Adrenal gland (tissue), 12 donors: ENCODE data around the gene ATXN7L1. TPM values are rescaled to one million over a fixed set of nuclear protein-coding genes. Genes with fewer than 3 reads are reported as not detected.

Source experiments
- DNase-seq, 7 donors: peaks; one replicate each; pipeline ENCODE4 v3.0.0-alpha.2; 2019 to 2020
- H3K27ac ChIP-seq, 5 donors: fragments of 200-600 bp; sonication (generic) in 4 of 5; 1 replicate in 3 of 5; 2 replicates in 2 of 5; pipeline versions ENCODE4 v1.5.1 to v1.8.0; 2016 to 2020; ENCODE audit warnings: mild to moderate bottlenecking in 1 of 5
- H3K27me3 ChIP-seq: fragments of 200-600 bp; 2 replicates; pipeline ENCODE4 v1.8.0; 2021
- H3K36me3 ChIP-seq, 2 donors: fragments of 200-600 bp; replicated peaks in 1 of 2; 1 replicate in 1 of 2; 2 replicates in 1 of 2; pipeline versions ENCODE4 v1.5.1 to v1.8.0; 2018 to 2022
- H3K4me1 ChIP-seq, 2 donors: fragments of 200-600 bp; replicated peaks in 1 of 2; 1 replicate in 1 of 2; 2 replicates in 1 of 2; pipeline versions ENCODE4 v1.5.1 to v1.8.0; 2018 to 2021
- H3K4me3 ChIP-seq, 4 donors: fragments of 200-600 bp; sonication (generic) in 3 of 4; one replicate each; pipeline ENCODE4 v1.5.1; 2016 to 2018
- H3K9me3 ChIP-seq, 3 donors: fragments of 200-600 bp; sonication (generic) in 1 of 3; replicated peaks in 1 of 3; 1 replicate in 2 of 3; 2 replicates in 1 of 3; pipeline versions ENCODE4 v1.5.1 to v1.8.0; 2016 to 2021
- CTCF ChIP-seq, 6 experiments: fragments of 450-650 bp in 4 of 6; fragments of 200-600 bp in 2 of 6; sonication (generic) in 1 of 6; IDR thresholded peaks; 1 replicate in 5 of 6; 2 replicates in 1 of 6; pipeline versions ENCODE4 v1.5.1 to v1.8.0; 2016 to 2021; ENCODE audit warnings: antibody characterized with exemption in 6 of 6, mild to moderate bottlenecking in 2 of 6, moderate library complexity in 1 of 6
- POLR2A ChIP-seq, 2 donors: fragments of 450-650 bp; IDR thresholded peaks; one replicate each; pipeline ENCODE4 v1.6.1; 2017; ENCODE audit warnings: antibody characterized with exemption in 2 of 2, mild to moderate bottlenecking in 2 of 2, moderate library complexity in 1 of 2
- WGBS, 4 donors: extraction: QIAGEN DNeasy Blood & Tissue Kit in 2 of 4; methylation state at CpG; one replicate each; pipeline versions ENCODE4 v1.1.5 to v1.1.7; 2013 to 2017; 5-methylcytosine and 5-hydroxymethylcytosine counted together
- intact Hi-C, 2 donors: fragments of 100-400 bp; cut with DNase I; formaldehyde crosslinking; loops; one replicate each; pipeline versions ENCODE4 v1.14.1 to v1.15.0; 2022 to 2023
- polyA plus RNA-seq, 3 donors: library from polyadenylated mRNA; stranded (reverse); fragments of 200-250 nt in 2 of 3; fragments of 350-450 nt in 1 of 3; fragmentation: Illumina TruSeq in 1 of 3; extraction: RNeasy Lipid Tissue Mini Kit (QIAGEN cat#74804) in 1 of 3; gene quantifications; one replicate each; pipeline ENCODE4 v1.2.3, GENCODE V29; 2013 to 2014
- total RNA-seq, 9 donors: library from RNA; depleted of rRNA in 4 of 9; stranded (reverse); fragments of >200 nt in 4 of 9; fragments of 120-200 nt in 1 of 9; fragmentation: NEBNext Ultra II Directional in 1 of 9; extraction: Animal tissue kit (Norgen Biotek cat#: 25700) in 1 of 9; gene quantifications; one replicate each; pipeline versions ENCODE4 v1.1.0 to v1.2.4, GENCODE V29; 2013 to 2023
- donor health status: healthy with polysubstance abuse.
- donor health status: Bipolar disorder and iron deficiency.
- donor health status: DM: yes; HTN: yes; CAD: no.
- donor health status: DM: no; HTN: no; CAD: no.
- donor health status: DM: no; HTN: no; CAD: no.
- donor health status: DM: yes; HTN: yes; CAD: no.

The ATXN7L1 gene
- total and polyA plus RNA-seq, 12 donors = 3.6 to 24.6 (median 9.0) TPM

- no peak for TF ChIP-seq CTCF (IDR thresholded peaks at IDR 0.05)
- TF ChIP-seq POLR2A (IDR thresholded peaks at IDR 0.05) = no peak
- Histone ChIP-seq H3K4me1 (peaks cover 0 to 5% of the 10 kb centered on the region in 2 donors), H3K36me3 (no peaks in the 10 kb centered on the region), H3K9me3 (peaks cover 0 to 13% (median 0%) of the 10 kb centered on the region in 3 donors), H3K27ac (no peak overlapping the region), H3K4me3 (no peak overlapping the region), H3K27me3 (no peaks in the 10 kb centered on the region)
- DNase-seq = no peak
- intact Hi-C loops = no loop called here
- 61 to 76% (median 68%) methylated on average over 9 of the region's 9 CpGs for WGBS, 4 donors
These were observed 168.2 kb downstream of the ATXN7L1 start for GRCh38 chr7:105707967-105708762.

- intact Hi-C loops = no loop called here
These were observed 169.0 kb downstream of the ATXN7L1 start for GRCh38 chr7:105707381-105707780.

GRCh38 chr7:105705427-105705826, 171.0 kb downstream of the ATXN7L1 start:
- Histone ChIP-seq H3K4me1 (peaks cover 0 to 5% of the 10 kb centered on the region in 2 donors), H3K27ac (no peak overlapping the region), H3K27me3 (no peaks in the 10 kb centered on the region), H3K4me3 (no peak overlapping the region), H3K36me3 (no peaks in the 10 kb centered on the region), H3K9me3 (no peaks in the 10 kb centered on the region)
- no peak for TF ChIP-seq POLR2A (IDR thresholded peaks at IDR 0.05)
- no peak for TF ChIP-seq CTCF (IDR thresholded peaks at IDR 0.05)
- intact Hi-C loops = no loop called here
- DNase-seq = no peak
- 81 to 94% (median 87%) methylated on average over 7 of the region's 7 CpGs for WGBS, 4 donors

More at GRCh38 chr7:105707381-105707780, 169.0 kb downstream of the ATXN7L1 start:
- H3K4me3 ChIP-seq = no peak overlapping the region
- DNase-seq = no peak
- no peaks in the 10 kb centered on the region for H3K27me3 ChIP-seq
- WGBS, 4 donors = 83 to 89% (median 86%) methylated on average over 3 of the region's 3 CpGs
- TF ChIP-seq POLR2A (IDR thresholded peaks at IDR 0.05) (no peak), CTCF (IDR thresholded peaks at IDR 0.05) (no peak)
- peaks cover 0 to 5% of the 10 kb centered on the region in 2 donors for H3K4me1 ChIP-seq
- peaks cover 0 to 12% (median 0%) of the 10 kb centered on the region in 3 donors for H3K9me3 ChIP-seq
- no peak overlapping the region for H3K27ac ChIP-seq
- H3K36me3 ChIP-seq = no peaks in the 10 kb centered on the region

DNA sequence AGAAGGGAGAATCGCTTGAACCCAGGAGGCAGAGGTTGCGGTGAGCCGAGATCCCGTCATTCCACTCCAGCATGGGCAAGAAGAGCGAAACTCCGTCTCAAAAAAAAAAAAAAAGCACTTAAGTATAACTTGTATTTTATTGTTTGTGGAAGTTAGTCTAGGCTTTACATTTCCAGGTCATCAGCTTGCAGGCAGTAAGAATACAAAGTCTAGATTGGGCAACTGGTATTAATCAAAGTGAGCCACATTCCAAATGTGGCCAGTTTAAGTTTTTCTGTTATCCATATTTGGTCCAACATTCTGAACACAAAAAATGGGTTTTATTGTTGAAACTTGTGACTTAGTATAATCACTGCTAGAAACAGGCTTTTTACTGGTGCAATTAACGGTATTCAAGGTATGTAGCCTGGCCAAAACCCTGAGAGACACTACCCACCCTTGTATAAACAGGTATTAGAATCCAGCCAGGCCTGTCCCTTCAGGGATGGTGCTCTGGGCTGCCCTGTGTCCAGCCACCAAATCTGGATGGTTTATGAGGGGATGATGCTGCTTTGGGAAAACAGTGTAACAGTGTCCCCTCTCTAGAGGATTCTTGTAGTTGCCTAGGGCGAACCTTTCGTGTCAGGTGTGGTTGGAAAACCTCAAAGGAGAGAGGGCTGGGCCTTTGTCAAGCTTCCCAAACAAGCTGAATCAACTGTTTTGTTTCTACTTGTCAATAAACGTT, 173.0 kb downstream of the ATXN7L1 start:
- no peak overlapping the region for H3K4me3 ChIP-seq
- intact Hi-C loops = no loop called here
- no peaks in the 10 kb centered on the region for H3K27me3 ChIP-seq
- 91 to 95% (median 94%) methylated on average over 10 of the region's 10 CpGs for WGBS, 4 donors
- no peaks in the 10 kb centered on the region for H3K36me3 ChIP-seq
- TF ChIP-seq POLR2A (IDR thresholded peaks at IDR 0.05) (no peak), CTCF (IDR thresholded peaks at IDR 0.05) (no peak)
- DNase-seq = no peak
- H3K27ac ChIP-seq = no peak overlapping the region
- H3K9me3 ChIP-seq = no peaks in the 10 kb centered on the region
- H3K4me1 ChIP-seq = peaks cover 0 to 5% of the 10 kb centered on the region in 2 donors
